ENCODE results near the gene NDUFB10.

GRCh38 chr16:2005646-2006045, 46.3 kb downstream of the NDUFB10 start:
- no peak for TF ChIP-seq EP300 (IDR thresholded peaks at IDR 0.05)
- no peak for TF ChIP-seq CTCF (IDR thresholded peaks at IDR 0.05)
